ENCODE data around the gene PPP4C.

Gene PPP4C

GRCh38 chr16:30067584-30067916, 8.2 kb upstream of the PPP4C start:
- Histone ChIP-seq H4K20me1 (ENCODE audit: low read depth, low read length) (no peaks in the 10 kb centered on the region; the same call in 1 of the 2 replicates), H3F3A (ENCODE audit: insufficient read depth) (peaks cover 19% of the 10 kb centered on the region), H3K27ac (ENCODE audit: low read depth, low read length) (no peak overlapping the region), H3K4me2 (ENCODE audit: low read depth, low read length, poor library complexity, severe bottlenecking) (no peak overlapping the region), H3K9me2 (replicated peaks; ENCODE audit: insufficient read depth, low read length) (no peaks in the 10 kb centered on the region), H3K9me3 (ENCODE audit: insufficient read depth, low read length) (no peaks in the 10 kb centered on the region), H3K79me2 (ENCODE audit: insufficient read depth, low read length) (peaks cover 34% of the 10 kb centered on the region), H3K9ac (ENCODE audit: low read length) (no peak overlapping the region), H3K36me3 (ENCODE audit: low read length) (peaks cover 16% of the 10 kb centered on the region), H3K27me3 (ENCODE audit: low read length) (no peaks in the 10 kb centered on the region), H2AFZ (ENCODE audit: low read depth, low read length, severe bottlenecking) (no peak overlapping the region), H3K4me3 (ENCODE audit: insufficient read depth, low read length, poor library complexity, severe bottlenecking) (no peak overlapping the region)
- TF ChIP-seq EZH2phosphoT487 (conservative IDR thresholded peaks at IDR 0.05; ENCODE audit: low read length) = no peak
- TF ChIP-seq CTCF (IDR thresholded peaks at IDR 0.05; ENCODE audit: insufficient read depth, low read length, poor library complexity, severe bottlenecking) = no peak

- H2AFZ ChIP-seq (ENCODE audit: low read depth, low read length, severe bottlenecking) = no peak overlapping the region
- no peaks in the 10 kb centered on the region for H3K9me3 ChIP-seq (ENCODE audit: insufficient read depth, low read length)
- no peaks in the 10 kb centered on the region; the same call in 1 of the 2 replicates for H4K20me1 ChIP-seq (ENCODE audit: low read depth, low read length)
- no peak overlapping the region for H3K27ac ChIP-seq (ENCODE audit: low read depth, low read length)
- peaks cover 26% of the 10 kb centered on the region for H3F3A ChIP-seq (ENCODE audit: insufficient read depth)
- TF ChIP-seq CTCF (IDR thresholded peaks at IDR 0.05; ENCODE audit: insufficient read depth, low read length, poor library complexity, severe bottlenecking) (no peak), EZH2phosphoT487 (conservative IDR thresholded peaks at IDR 0.05; ENCODE audit: low read length) (no peak)
- H3K36me3 ChIP-seq (ENCODE audit: low read length) = peaks cover 16% of the 10 kb centered on the region
- no peaks in the 10 kb centered on the region for H3K9me2 ChIP-seq (replicated peaks; ENCODE audit: insufficient read depth, low read length)
- H3K27me3 ChIP-seq (ENCODE audit: low read length) = no peaks in the 10 kb centered on the region
- H3K4me2 ChIP-seq (ENCODE audit: low read depth, low read length, poor library complexity, severe bottlenecking) = no peak overlapping the region
- no peak overlapping the region for H3K9ac ChIP-seq (ENCODE audit: low read length)
- peaks cover 34% of the 10 kb centered on the region for H3K79me2 ChIP-seq (ENCODE audit: insufficient read depth, low read length)
- no peak overlapping the region for H3K4me3 ChIP-seq (ENCODE audit: insufficient read depth, low read length, poor library complexity, severe bottlenecking)
Measured at GRCh38 chr16:30068333-30068732, 7.5 kb upstream of the PPP4C start.

GRCh38 chr16:30068750-30069610, 6.8 kb upstream of the PPP4C start:
- Histone ChIP-seq H3K4me3 (ENCODE audit: insufficient read depth, low read length, poor library complexity, severe bottlenecking) (no peak overlapping the region), H3K27me3 (ENCODE audit: low read length) (no peaks in the 10 kb centered on the region), H3K79me2 (ENCODE audit: insufficient read depth, low read length) (peaks cover 34% of the 10 kb centered on the region), H3K27ac (ENCODE audit: low read depth, low read length) (no peak overlapping the region), H3K9me2 (replicated peaks; ENCODE audit: insufficient read depth, low read length) (no peaks in the 10 kb centered on the region), H3K4me2 (ENCODE audit: low read depth, low read length, poor library complexity, severe bottlenecking) (no peak overlapping the region), H3F3A (ENCODE audit: insufficient read depth) (peaks cover 32% of the 10 kb centered on the region), H2AFZ (ENCODE audit: low read depth, low read length, severe bottlenecking) (no peak overlapping the region), H4K20me1 (ENCODE audit: low read depth, low read length) (no peaks in the 10 kb centered on the region; the same call in 1 of the 2 replicates), H3K9me3 (ENCODE audit: insufficient read depth, low read length) (no peaks in the 10 kb centered on the region), H3K9ac (ENCODE audit: low read length) (no peak overlapping the region), H3K36me3 (ENCODE audit: low read length) (peaks cover 16% of the 10 kb centered on the region)
- TF ChIP-seq CTCF (IDR thresholded peaks at IDR 0.05; ENCODE audit: insufficient read depth, low read length, poor library complexity, severe bottlenecking) (no peak), EZH2phosphoT487 (conservative IDR thresholded peaks at IDR 0.05; ENCODE audit: low read length) (no peak)

All from SU-DHL-6 (cell line).